ENCODE measurements around the gene WARS2. TPM values are rescaled to one million over a fixed set of nuclear protein-coding genes. Genes with fewer than 3 reads are reported as not detected.
"Not testable (repeated sequence)": the region's sequence is repeated elsewhere in the genome, so short reads cannot be mapped to it uniquely, and the experiment has no call there.

Gene WARS2
- total RNA-seq, 1 experiment from 2014 or later: 27.7 TPM

DNA sequence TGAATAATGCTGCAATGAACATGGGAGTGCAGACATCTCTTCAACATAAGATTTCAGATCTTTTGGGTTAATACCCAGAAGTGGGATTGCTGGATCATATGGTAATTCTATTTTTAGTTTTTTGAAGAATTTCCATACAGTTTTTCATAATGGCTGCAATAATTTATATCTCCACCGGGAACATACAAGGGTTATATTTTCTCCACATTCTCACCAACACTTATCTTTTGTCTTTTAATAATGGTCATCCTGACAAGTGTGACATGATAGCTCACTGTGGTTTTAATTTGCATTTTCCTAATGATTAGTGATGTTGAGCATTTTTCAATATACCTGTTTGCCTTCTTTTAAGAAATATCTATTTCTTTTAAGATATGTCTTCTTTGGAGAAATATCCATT lies 44.5 kb upstream of the WARS2 start:
- ChIA-PET POLR2A (interaction anchor here (0.7 kb wide), 1 partner anchor 512 kb away, joined by 3 read pairs; no protein-coding TSS in a partner anchor), CTCF (interaction anchor here (0.6 to 1.0 kb wide), 3 partner anchors 10 to 1032 kb away, joined by 3 read pairs; no protein-coding TSS in a partner anchor)
- H3K36me3 Mint-ChIP-seq (ENCODE audit: insufficient read depth, unreplicated experiment): peaks cover 22% of the 10 kb centered on the region
- no peak overlapping the region for H3K27ac Mint-ChIP-seq (ENCODE audit: low read depth, unreplicated experiment)
- peaks cover 12% of the 10 kb centered on the region for H3K9me3 Mint-ChIP-seq (ENCODE audit: unreplicated experiment)
- TF ChIP-seq, protein P1, sequence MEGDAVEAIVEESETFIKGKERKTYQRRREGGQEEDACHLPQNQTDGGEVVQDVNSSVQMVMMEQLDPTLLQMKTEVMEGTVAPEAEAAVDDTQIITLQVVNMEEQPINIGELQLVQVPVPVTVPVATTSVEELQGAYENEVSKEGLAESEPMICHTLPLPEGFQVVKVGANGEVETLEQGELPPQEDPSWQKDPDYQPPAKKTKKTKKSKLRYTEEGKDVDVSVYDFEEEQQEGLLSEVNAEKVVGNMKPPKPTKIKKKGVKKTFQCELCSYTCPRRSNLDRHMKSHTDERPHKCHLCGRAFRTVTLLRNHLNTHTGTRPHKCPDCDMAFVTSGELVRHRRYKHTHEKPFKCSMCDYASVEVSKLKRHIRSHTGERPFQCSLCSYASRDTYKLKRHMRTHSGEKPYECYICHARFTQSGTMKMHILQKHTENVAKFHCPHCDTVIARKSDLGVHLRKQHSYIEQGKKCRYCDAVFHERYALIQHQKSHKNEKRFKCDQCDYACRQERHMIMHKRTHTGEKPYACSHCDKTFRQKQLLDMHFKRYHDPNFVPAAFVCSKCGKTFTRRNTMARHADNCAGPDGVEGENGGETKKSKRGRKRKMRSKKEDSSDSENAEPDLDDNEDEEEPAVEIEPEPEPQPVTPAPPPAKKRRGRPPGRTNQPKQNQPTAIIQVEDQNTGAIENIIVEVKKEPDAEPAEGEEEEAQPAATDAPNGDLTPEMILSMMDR (IDR thresholded peaks at IDR 0.05; ENCODE audit: unreplicated experiment): no peak
- no peaks in the 10 kb centered on the region for H3K27me3 Mint-ChIP-seq (ENCODE audit: insufficient read depth, unreplicated experiment)
- H3K4me1 Mint-ChIP-seq (ENCODE audit: insufficient read depth, unreplicated experiment): no peaks in the 10 kb centered on the region
- H3K4me3 Mint-ChIP-seq (ENCODE audit: unreplicated experiment): no peak overlapping the region
- intact Hi-C loops (cut with micrococcal nuclease): no loop called here
- BruUV-seq (replicated peaks): no TSS peak
- no peak for DNase-seq (ENCODE audit: unreplicated experiment)

GRCh38 chr1:119181218-119181617 lies 40.8 kb upstream of the WARS2 start:
- no TSS peak for BruUV-seq (replicated peaks)
- ChIA-PET CTCF (no interaction called here), POLR2A (no interaction called here)
- Mint-ChIP-seq H3K27me3 (ENCODE audit: insufficient read depth, unreplicated experiment) (no peaks in the 10 kb centered on the region), H3K27ac (ENCODE audit: low read depth, unreplicated experiment) (no peak overlapping the region), H3K9me3 (ENCODE audit: unreplicated experiment) (no peaks in the 10 kb centered on the region), H3K4me1 (ENCODE audit: insufficient read depth, unreplicated experiment) (no peaks in the 10 kb centered on the region), H3K4me3 (ENCODE audit: unreplicated experiment) (no peak overlapping the region), H3K36me3 (ENCODE audit: insufficient read depth, unreplicated experiment) (peaks cover 16% of the 10 kb centered on the region)
- intact Hi-C loops (cut with micrococcal nuclease): no loop called here
- DNase-seq (ENCODE audit: unreplicated experiment): no peak
- TF ChIP-seq, protein P1 (IDR thresholded peaks at IDR 0.05; ENCODE audit: unreplicated experiment): no peak

DNA sequence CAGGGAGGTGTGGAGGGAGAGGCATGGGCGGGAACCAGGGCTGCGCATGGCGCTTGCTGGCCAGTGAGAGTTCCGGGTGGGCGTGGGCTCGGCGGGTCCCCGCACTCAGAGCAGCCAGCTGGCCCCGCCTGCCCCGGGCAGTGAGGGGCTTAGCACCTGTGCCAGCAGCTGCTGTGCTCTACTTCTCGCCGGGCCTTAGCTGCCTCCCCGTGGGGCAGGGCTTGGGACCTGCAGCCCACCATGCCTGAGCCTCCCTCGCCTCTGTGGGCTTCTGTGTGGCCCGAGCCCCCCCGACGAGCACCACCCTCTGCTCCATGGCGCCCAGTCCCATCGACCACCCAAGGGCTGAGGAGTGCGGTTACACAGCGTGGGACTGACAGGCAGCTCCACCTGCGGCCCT lies 38.6 kb upstream of the WARS2 start:
- Mint-ChIP-seq H3K4me1 (ENCODE audit: insufficient read depth, unreplicated experiment) (no peaks in the 10 kb centered on the region), H3K4me3 (ENCODE audit: unreplicated experiment) (no peak overlapping the region), H3K36me3 (ENCODE audit: insufficient read depth, unreplicated experiment) (peaks cover 19% of the 10 kb centered on the region), H3K27me3 (ENCODE audit: insufficient read depth, unreplicated experiment) (no peaks in the 10 kb centered on the region), H3K27ac (ENCODE audit: low read depth, unreplicated experiment) (no peak overlapping the region), H3K9me3 (ENCODE audit: unreplicated experiment) (no peaks in the 10 kb centered on the region)
- ChIA-PET POLR2A (no interaction called here), CTCF (no interaction called here)
- TF ChIP-seq, protein P1 (IDR thresholded peaks at IDR 0.05; ENCODE audit: unreplicated experiment): no peak
- no TSS peak for BruUV-seq (replicated peaks)
- intact Hi-C loops (cut with micrococcal nuclease): no loop called here
- DNase-seq (ENCODE audit: unreplicated experiment): no peak

DNA sequence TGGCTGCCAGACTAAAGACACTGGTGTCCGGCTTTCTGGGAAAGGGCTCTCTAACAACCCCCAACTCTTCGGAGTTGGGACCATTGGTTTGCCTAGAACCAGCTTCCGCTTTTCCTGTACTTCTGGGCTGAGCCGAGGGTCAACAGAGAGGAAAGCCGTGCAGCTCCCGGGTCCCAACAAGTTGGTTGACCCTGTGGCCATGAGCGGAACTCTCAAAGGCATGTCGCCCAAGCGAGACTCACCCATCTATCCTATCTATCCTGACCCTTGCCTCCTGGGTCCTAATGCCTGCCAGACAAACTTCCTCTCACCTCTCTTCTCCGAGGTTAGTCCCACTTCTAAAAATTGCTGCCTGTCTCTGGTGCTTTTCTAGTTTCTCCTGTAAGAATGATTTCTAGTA lies 32.5 kb upstream of the WARS2 start:
- POLR2A ChIA-PET: interaction anchor here (1.3 kb wide), 1 partner anchor 32 kb away, joined by 5 read pairs; the partner anchor contains the start of gene WARS2
- CTCF ChIA-PET; BruUV-seq (replicated peaks); H3K9me3 Mint-ChIP-seq (ENCODE audit: unreplicated experiment); H3K27me3 Mint-ChIP-seq (ENCODE audit: insufficient read depth, unreplicated experiment); DNase-seq (ENCODE audit: unreplicated experiment); H3K4me1 Mint-ChIP-seq (ENCODE audit: insufficient read depth, unreplicated experiment); H3K4me3 Mint-ChIP-seq (ENCODE audit: unreplicated experiment); intact Hi-C loops (cut with micrococcal nuclease); H3K27ac Mint-ChIP-seq (ENCODE audit: low read depth, unreplicated experiment): not testable (repeated sequence)
- H3K36me3 Mint-ChIP-seq (ENCODE audit: insufficient read depth, unreplicated experiment): peaks cover 21% of the 10 kb centered on the region

DNA sequence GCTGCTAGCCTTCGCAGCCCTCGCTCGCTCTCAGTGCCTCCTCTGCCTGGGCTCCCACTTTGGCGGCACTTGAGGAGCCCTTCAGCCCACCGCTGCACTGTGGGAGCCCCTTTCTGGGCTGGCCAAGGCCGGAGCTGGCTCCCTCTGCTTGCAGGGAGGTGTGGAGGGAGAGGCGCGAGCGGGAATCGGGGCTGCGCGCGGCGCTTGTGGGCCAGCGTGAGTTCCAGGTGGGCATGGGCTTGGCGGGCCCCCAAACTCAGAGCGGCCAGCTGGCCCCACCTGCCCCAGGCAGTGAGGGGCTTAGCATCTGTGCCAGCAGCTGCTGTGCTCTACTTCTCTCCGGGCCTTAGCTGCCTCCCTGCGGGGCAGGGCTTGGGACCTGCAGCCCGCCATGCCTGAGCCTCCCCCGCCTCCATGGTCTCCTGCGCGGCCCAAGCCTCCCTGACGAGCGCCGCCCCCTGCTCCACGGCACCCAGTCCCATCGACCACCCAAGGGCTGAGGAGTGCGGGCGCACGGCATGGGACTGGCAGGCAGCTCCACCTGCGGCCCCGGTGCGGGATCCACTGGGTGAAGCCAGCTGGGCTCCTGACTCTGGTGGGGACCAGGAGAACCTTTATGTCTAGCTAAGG lies 31.0 kb upstream of the WARS2 start:
- H3K27ac Mint-ChIP-seq (ENCODE audit: low read depth, unreplicated experiment); H3K27me3 Mint-ChIP-seq (ENCODE audit: insufficient read depth, unreplicated experiment); H3K4me3 Mint-ChIP-seq (ENCODE audit: unreplicated experiment); DNase-seq (ENCODE audit: unreplicated experiment); BruUV-seq (replicated peaks); H3K4me1 Mint-ChIP-seq (ENCODE audit: insufficient read depth, unreplicated experiment); intact Hi-C loops (cut with micrococcal nuclease); POLR2A ChIA-PET; H3K9me3 Mint-ChIP-seq (ENCODE audit: unreplicated experiment): not testable (repeated sequence)
- CTCF ChIA-PET: interaction anchor here (1.1 kb wide), 1 partner anchor 103 kb away, joined by 4 read pairs; no protein-coding TSS in a partner anchor
- peaks cover 21% of the 10 kb centered on the region for H3K36me3 Mint-ChIP-seq (ENCODE audit: insufficient read depth, unreplicated experiment)
